Natural killer cell treated with Interleukin-12 subunit alpha and Interleukin-12 subunit beta and Interleukin-15 and Interleukin-18, amount 100 ng/mL, for 72 hours (primary cell): ENCODE results near the gene FBXO28. TPM values are rescaled to one million over a fixed set of nuclear protein-coding genes. Genes with fewer than 3 reads are reported as not detected.

Experiments
- total RNA-seq, 2 donors: library from RNA; stranded (reverse); gene quantifications; one replicate each; pipeline ENCODE4 v1.2.3, GENCODE V29; 2022

The FBXO28 gene
- total RNA-seq, 2 donors from 2014 or later = 28.1 to 32.4 TPM

Other genes starting within 250 kb of the FBXO28 start
- gene DEGS1, start 69.1 kb downstream of the FBXO28 start, total RNA-seq = 10 to 100 TPM; 60.3 to 92.7 TPM
- 10 to 100 TPM; 36.2 to 64.3 TPM for gene NVL, start 216.1 kb downstream of the FBXO28 start, total RNA-seq
- 10 to 100 TPM; 36.3 to 53.5 TPM for gene CNIH4, start 242.8 kb downstream of the FBXO28 start, total RNA-seq